Astrocyte (in vitro differentiated cells and primary cell): ENCODE results near the gene ACVR1.

Experiments used
- EZH2 ChIP-seq: IDR thresholded peaks from 2 replicates; pipeline ENCODE4 v1.6.1; 2012; ENCODE audit warnings: mild to moderate bottlenecking, low read length, inconsistent platforms; ENCODE audit not compliant: insufficient read depth
- TF ChIP-seq, protein P1 (sequence below): IDR thresholded peaks from 2 replicates; pipeline ENCODE4 v1.5.1; 2011; ENCODE audit warnings: low read depth, mild to moderate bottlenecking, inconsistent platforms, low read length, moderate library complexity; ENCODE audit not compliant: insufficient read depth

- TF ChIP-seq, protein P1, sequence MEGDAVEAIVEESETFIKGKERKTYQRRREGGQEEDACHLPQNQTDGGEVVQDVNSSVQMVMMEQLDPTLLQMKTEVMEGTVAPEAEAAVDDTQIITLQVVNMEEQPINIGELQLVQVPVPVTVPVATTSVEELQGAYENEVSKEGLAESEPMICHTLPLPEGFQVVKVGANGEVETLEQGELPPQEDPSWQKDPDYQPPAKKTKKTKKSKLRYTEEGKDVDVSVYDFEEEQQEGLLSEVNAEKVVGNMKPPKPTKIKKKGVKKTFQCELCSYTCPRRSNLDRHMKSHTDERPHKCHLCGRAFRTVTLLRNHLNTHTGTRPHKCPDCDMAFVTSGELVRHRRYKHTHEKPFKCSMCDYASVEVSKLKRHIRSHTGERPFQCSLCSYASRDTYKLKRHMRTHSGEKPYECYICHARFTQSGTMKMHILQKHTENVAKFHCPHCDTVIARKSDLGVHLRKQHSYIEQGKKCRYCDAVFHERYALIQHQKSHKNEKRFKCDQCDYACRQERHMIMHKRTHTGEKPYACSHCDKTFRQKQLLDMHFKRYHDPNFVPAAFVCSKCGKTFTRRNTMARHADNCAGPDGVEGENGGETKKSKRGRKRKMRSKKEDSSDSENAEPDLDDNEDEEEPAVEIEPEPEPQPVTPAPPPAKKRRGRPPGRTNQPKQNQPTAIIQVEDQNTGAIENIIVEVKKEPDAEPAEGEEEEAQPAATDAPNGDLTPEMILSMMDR: no peak
- no peak for TF ChIP-seq EZH2
Observed at GRCh38 chr2:157905092-157905491, 29.0 kb upstream of the ACVR1 start.
